PC-9 (cell line): ENCODE data around the gene MIGA2. TPM values are rescaled to one million over a fixed set of nuclear protein-coding genes. Genes with fewer than 3 reads are reported as not detected.

Experiments used
- BruUV-seq: library from RNA; stranded (reverse); fragments of 400-500 nt; replicated peaks from 2 replicates; lab custom pipeline; 2021; lab: Mats Ljungman, UMichigan
- CTCF ChIA-PET: fragments of 300-600 bp; sonication (Branson Sonifier 250); formaldehyde crosslinking; loops from one replicate; lab custom pipeline; 2022; ENCODE audit warnings: antibody characterized with exemption; lab: Charles Lee
- POLR2A ChIA-PET: fragments of 300-600 bp; sonication (Branson Sonifier 250); formaldehyde crosslinking; loops from one replicate; lab custom pipeline; 2022; ENCODE audit warnings: antibody characterized with exemption; ENCODE audit not compliant: unreplicated experiment; lab: Charles Lee
- DNase-seq, 2 experiments: peaks; one replicate each; pipeline versions ENCODE4 v3.0.0 to v3.0.0-alpha.2; 2015 to 2022; ENCODE audit warnings: mixed read lengths in 1 of 2
- H2AFZ ChIP-seq: fragments of 200-600 bp; sonication (generic); 2 replicates; pipeline ENCODE4 v1.8.1; 2017; ENCODE audit warnings: antibody characterized with exemption
- H3F3A ChIP-seq: fragments of 200-600 bp; sonication (generic); 2 replicates; pipeline ENCODE4 v1.8.1; 2017; ENCODE audit warnings: antibody characterized with exemption, mild to moderate bottlenecking, low read depth; ENCODE audit not compliant: insufficient read depth
- H3K27ac ChIP-seq: fragments of 200-600 bp; sonication (generic); 2 replicates; pipeline ENCODE4 v1.6.1; 2016; ENCODE audit warnings: mixed run types
- H3K27me3 ChIP-seq: fragments of 200-600 bp; sonication (generic); 2 replicates; pipeline ENCODE4 v1.6.1; 2016; ENCODE audit warnings: low read depth, mixed run types; ENCODE audit not compliant: insufficient read depth
- H3K36me3 ChIP-seq: fragments of 200-600 bp; sonication (generic); 2 replicates; pipeline ENCODE4 v1.6.1; 2016; ENCODE audit warnings: low read depth, mixed run types
- H3K4me1 ChIP-seq: fragments of 200-600 bp; sonication (generic); replicated peaks from 2 replicates; pipeline ENCODE4 v1.6.1; 2016; ENCODE audit warnings: mixed run types; ENCODE audit not compliant: insufficient read depth
- H3K4me2 ChIP-seq: fragments of 200-600 bp; sonication (generic); 2 replicates; pipeline ENCODE4 v1.6.1; 2017; ENCODE audit warnings: mixed run types
- H3K4me3 ChIP-seq: fragments of 200-600 bp; sonication (generic); 2 replicates; pipeline ENCODE4 v1.6.1; 2016; ENCODE audit warnings: mixed run types
- H3K79me2 ChIP-seq: fragments of 200-600 bp; sonication (generic); 2 replicates; pipeline ENCODE4 v1.6.1; 2017; ENCODE audit warnings: low read depth, mixed run types
- H3K9me2 ChIP-seq: fragments of 200-600 bp; sonication (generic); 2 replicates; pipeline ENCODE4 v1.8.1; 2017; ENCODE audit warnings: mild to moderate bottlenecking; ENCODE audit not compliant: insufficient read depth
- H3K9me3 ChIP-seq: fragments of 200-600 bp; sonication (generic); 2 replicates; pipeline ENCODE4 v1.8.1; 2016; ENCODE audit warnings: low read depth; ENCODE audit not compliant: insufficient read depth
- H4K20me1 ChIP-seq: fragments of 200-600 bp; sonication (generic); 2 replicates; pipeline ENCODE4 v1.8.1; 2017; ENCODE audit not compliant: insufficient read depth
- EZH2 ChIP-seq: fragments of 200-600 bp; sonication (generic); IDR thresholded peaks from 2 replicates; pipeline ENCODE4 v1.8.0; 2017; ENCODE audit warnings: antibody characterized with exemption, low read depth
- intact Hi-C: fragments of 100-400 bp; cut with micrococcal nuclease; formaldehyde crosslinking; loops from one replicate; pipeline ENCODE4 v1.10.0; 2022; ENCODE audit not compliant: unreplicated experiment
- total RNA-seq: library from RNA; stranded (reverse); gene quantifications from 2 replicates; pipeline ENCODE4 v1.2.3, GENCODE V29; 2021
- TF ChIP-seq, protein P1 (sequence below): fragments of 200-600 bp; sonication (generic); conservative IDR thresholded peaks from 2 replicates; pipeline ENCODE4 v1.6.1; 2017; ENCODE audit warnings: mixed run types, antibody characterized with exemption, mild to moderate bottlenecking, moderate library complexity

The MIGA2 gene
- total RNA-seq, 1 experiment from 2014 or later = 40.7 TPM

- Histone ChIP-seq H3K27me3 (no peaks in the 10 kb centered on the region), H4K20me1 (no peaks in the 10 kb centered on the region), H2AFZ (no peak overlapping the region), H3K4me2 (peak overlapping the region; percentile 55), H3K4me1 (peaks cover 31% of the 10 kb centered on the region), H3K9me3 (no peaks in the 10 kb centered on the region), H3K9me2 (no peaks in the 10 kb centered on the region), H3F3A (peaks cover 19% of the 10 kb centered on the region; the same call in 1 of the 2 replicates), H3K36me3 (peaks cover 10% of the 10 kb centered on the region; the same call in 1 of the 2 replicates), H3K79me2 (no peaks in the 10 kb centered on the region), H3K27ac (peak overlapping the region; percentile 43; the same call in 1 of the 2 replicates), H3K4me3 (no peak overlapping the region)
- ChIA-PET CTCF (no interaction called here), POLR2A (no interaction called here)
- BruUV-seq = no TSS peak
- no peak for TF ChIP-seq EZH2
- TF ChIP-seq, protein P1, sequence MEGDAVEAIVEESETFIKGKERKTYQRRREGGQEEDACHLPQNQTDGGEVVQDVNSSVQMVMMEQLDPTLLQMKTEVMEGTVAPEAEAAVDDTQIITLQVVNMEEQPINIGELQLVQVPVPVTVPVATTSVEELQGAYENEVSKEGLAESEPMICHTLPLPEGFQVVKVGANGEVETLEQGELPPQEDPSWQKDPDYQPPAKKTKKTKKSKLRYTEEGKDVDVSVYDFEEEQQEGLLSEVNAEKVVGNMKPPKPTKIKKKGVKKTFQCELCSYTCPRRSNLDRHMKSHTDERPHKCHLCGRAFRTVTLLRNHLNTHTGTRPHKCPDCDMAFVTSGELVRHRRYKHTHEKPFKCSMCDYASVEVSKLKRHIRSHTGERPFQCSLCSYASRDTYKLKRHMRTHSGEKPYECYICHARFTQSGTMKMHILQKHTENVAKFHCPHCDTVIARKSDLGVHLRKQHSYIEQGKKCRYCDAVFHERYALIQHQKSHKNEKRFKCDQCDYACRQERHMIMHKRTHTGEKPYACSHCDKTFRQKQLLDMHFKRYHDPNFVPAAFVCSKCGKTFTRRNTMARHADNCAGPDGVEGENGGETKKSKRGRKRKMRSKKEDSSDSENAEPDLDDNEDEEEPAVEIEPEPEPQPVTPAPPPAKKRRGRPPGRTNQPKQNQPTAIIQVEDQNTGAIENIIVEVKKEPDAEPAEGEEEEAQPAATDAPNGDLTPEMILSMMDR = no peak
- no peak for DNase-seq
- intact Hi-C loops = loop anchor here (10.0 kb wide), 1 partner anchor 505 kb away; the partner anchor contains the start of gene SPTAN1
Observed at GRCh38 chr9:129059796-129060785, 23.7 kb downstream of the MIGA2 start.

GRCh38 chr9:129060991-129061390, 24.6 kb downstream of the MIGA2 start:
- POLR2A ChIA-PET = no interaction called here

DNA sequence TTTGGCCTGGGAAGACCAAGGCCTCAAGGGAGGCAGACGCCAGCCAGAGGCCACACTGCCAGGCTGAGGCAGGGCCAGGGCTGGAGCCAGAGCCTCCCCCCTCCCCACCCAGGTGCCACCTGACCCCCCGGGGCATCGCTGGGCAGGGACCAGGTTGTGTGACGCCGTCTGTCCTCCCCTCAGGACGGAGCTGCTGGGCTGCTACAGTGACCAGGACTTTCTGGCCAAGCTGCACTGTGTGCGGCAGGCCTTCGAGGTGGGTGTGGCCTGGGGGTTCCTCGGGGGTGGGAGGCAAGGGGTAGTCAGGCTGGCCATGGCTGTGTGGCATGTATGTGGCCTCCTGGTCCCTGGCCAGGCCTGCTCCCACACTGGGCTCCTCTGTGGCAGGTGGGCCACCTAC, 26.6 kb downstream of the MIGA2 start:
- CTCF ChIA-PET = no interaction called here
- H3F3A ChIP-seq = peaks cover 12% of the 10 kb centered on the region; the same call in 1 of the 2 replicates

More at GRCh38 chr9:129060991-129061390, 24.6 kb downstream of the MIGA2 start:
- CTCF ChIA-PET = interaction anchor here (0.6 kb wide), 1 partner anchor 707 kb away, joined by 14 read pairs; no protein-coding TSS in a partner anchor
- peaks cover 19% of the 10 kb centered on the region; the same call in 1 of the 2 replicates for H3F3A ChIP-seq
- H3K79me2 ChIP-seq = no peaks in the 10 kb centered on the region
- H3K27me3 ChIP-seq = no peaks in the 10 kb centered on the region
- no peak for DNase-seq
- H2AFZ ChIP-seq = no peak overlapping the region
- no peaks in the 10 kb centered on the region for H4K20me1 ChIP-seq
- TF ChIP-seq EZH2 = no peak
- TF ChIP-seq, protein P1 = no peak
- H3K4me3 ChIP-seq = no peak overlapping the region
- H3K36me3 ChIP-seq = peaks cover 10% of the 10 kb centered on the region; the same call in 1 of the 2 replicates
- no TSS peak for BruUV-seq
- no peak overlapping the region for H3K27ac ChIP-seq
- no peaks in the 10 kb centered on the region for H3K9me2 ChIP-seq
- H3K4me1 ChIP-seq = peaks cover 31% of the 10 kb centered on the region
- no peaks in the 10 kb centered on the region for H3K9me3 ChIP-seq
- no peak overlapping the region for H3K4me2 ChIP-seq
- intact Hi-C loops = no loop called here

More for the DNA sequence above, 26.6 kb downstream of the MIGA2 start:
- no TSS peak for BruUV-seq
- no peak overlapping the region for H2AFZ ChIP-seq
- no peaks in the 10 kb centered on the region for H3K27me3 ChIP-seq
- TF ChIP-seq, protein P1 = no peak
- no peak for TF ChIP-seq EZH2
- no peaks in the 10 kb centered on the region for H3K9me3 ChIP-seq
- 0 out of 2 replicates have a peak, but pooled peaks cover 5% of the 10 kb centered on the region for H3K36me3 ChIP-seq
- H3K4me1 ChIP-seq = peaks cover 22% of the 10 kb centered on the region
- POLR2A ChIA-PET = no interaction called here
- intact Hi-C loops = no loop called here
- H3K79me2 ChIP-seq = no peaks in the 10 kb centered on the region
- no peak for DNase-seq
- no peak overlapping the region for H3K27ac ChIP-seq
- H4K20me1 ChIP-seq = no peaks in the 10 kb centered on the region
- H3K4me2 ChIP-seq = no peak overlapping the region
- no peaks in the 10 kb centered on the region for H3K9me2 ChIP-seq
- H3K4me3 ChIP-seq = no peak overlapping the region
